GM19397 (cell line): ENCODE measurements around the gene THRB.
A peak's percentile ranks its signal among the peaks of the same experiment; 100 is the strongest.

Experiments used
- ATAC-seq: cut with Tn5 transposase; IDR thresholded peaks from one replicate; pipeline ENCODE4 v1.9.1; 2021; ENCODE audit warnings: mild to moderate bottlenecking, moderate library complexity; ENCODE audit not compliant: unreplicated experiment

THRB gene

GRCh38 chr3:24197809-24198208, 296.8 kb downstream of the THRB start:
- ATAC-seq: no peak

DNA sequence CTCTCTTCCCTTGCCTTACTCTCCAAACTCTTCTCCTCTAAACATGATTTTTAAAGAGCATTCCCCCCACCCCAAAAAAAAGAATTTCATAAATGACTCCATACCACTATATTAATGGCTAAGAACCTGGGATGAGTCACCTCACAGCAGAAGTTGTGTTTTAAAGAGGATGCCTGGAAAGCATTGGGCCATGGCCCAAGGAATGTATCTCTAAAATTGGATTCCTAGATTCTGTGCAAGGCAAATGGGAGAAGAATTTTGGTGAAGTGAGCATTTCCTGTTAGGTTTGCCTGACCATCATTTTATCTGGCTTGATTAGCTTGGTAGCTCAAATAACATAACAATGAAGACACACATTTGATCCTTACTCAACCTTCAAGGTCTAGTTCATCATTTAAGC, 298.1 kb downstream of the THRB start:
- no peak for ATAC-seq

DNA sequence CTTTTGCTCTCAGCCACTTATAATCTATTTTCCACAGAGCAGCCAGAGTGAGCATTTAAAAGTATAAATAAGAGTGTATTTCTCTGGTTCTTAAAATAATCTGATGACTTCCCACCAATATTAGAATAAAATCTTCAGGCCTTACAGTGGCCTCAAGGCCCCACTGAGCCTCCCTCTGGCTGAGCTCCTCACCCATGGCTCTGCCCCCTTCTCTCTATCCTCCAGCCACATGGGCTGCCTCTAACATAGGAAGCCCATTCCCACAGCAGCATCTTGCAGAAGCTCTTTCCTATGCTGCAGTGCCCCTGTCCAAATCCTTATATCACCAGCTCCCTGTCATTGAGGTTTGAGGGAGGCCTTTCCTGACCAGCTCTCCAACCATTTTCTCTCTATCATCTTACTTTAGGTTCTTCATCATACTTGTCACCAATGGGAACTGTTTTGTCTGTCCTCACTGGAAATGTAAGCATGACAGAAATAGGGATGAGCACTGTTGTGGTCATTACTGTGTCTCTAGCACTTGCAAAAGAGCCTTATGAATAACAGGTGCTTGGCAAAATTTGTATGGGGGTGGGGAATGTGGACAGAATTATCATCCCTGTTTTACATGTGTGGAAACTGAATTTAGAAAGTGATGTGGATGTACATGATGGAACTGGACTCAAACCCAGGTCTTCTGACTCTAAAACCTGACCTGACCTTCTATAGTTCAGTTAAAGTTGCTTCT, 299.0 kb downstream of the THRB start:
- ATAC-seq: no peak

DNA sequence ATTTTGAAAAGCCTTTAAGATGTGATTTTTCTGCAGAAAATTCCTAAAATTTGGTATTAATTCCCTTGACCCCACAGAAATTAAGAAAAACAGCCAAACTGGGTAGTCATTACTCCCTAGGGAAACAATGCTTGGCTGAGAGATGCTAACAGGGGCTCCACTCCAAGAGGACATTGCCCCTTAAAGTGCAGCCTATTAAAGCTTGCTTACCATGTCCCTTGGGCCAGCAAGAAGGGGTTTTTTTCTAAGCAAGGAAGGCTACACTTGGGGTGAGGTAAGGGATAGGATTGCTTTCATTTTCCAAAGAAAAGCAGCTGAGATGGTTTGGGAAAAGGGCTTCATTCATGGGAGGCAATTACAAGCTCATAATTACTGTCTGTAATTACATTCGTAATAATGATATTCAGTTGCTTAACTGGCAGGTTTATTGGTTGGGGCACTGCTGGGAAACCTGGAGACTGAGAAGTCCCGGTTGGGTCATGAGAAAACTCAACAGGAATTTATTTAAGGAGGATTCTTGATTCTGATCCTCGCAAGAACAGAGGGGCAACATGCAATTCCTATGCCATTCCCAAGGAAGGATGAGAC, 302.1 kb downstream of the THRB start:
- ATAC-seq: no peak

DNA sequence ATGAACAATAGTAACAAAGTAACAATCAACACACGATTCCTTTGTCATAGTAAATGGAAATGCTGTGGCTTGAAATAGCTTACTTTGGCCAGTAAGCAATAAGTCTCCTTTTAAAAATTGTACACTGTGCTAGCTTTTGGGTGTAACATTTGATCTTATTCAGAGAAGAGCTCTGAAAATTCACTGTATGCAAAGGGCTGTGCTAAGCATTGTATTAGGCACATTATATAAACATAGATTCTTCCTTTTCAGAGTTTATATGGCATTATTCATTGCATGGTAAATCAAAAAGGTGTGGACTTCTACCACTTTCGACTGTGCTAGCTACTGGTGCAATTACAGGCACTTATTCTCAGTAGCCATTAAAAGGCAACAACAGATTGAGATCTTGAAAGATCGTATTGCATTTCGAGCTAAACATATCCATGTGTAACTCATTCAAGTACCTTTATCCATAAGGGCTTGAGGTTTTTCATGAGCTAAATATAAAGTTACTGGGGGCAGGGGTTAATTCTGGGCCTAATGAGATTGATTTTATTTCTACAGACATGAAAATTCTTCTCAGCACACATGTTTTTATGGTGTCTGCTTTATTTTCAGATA, 302.7 kb downstream of the THRB start:
- ATAC-seq: no peak

DNA sequence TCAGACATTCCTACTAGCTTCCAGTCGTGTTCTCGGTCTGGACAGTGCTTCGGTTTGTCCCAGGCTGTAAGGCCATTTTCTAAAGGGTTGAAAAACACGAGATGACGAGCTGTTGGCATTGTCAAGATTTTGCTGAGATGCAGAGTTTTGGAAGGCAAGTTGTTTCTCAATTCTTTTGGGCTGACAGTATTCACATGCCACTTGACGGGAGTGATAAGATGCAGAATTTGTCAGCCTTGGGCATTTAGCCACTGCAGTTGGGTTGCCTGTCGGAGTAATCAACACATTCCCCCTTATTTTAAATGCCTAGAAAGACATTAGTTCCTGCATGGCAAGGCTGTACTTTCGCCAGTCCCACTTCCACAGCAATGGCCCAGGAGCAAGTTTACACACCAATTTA, 304.4 kb downstream of the THRB start:
- no peak for ATAC-seq

GRCh38 chr3:24185738-24186384, 308.8 kb downstream of the THRB start:
- ATAC-seq: peak; percentile 80

- ATAC-seq: no peak
These were observed 310.0 kb downstream of the THRB start for GRCh38 chr3:24184528-24185176.

- no peak for ATAC-seq
These were observed 311.9 kb downstream of the THRB start for GRCh38 chr3:24182756-24183155.

GRCh38 chr3:24181256-24181655, 313.4 kb downstream of the THRB start:
- ATAC-seq: no peak

DNA sequence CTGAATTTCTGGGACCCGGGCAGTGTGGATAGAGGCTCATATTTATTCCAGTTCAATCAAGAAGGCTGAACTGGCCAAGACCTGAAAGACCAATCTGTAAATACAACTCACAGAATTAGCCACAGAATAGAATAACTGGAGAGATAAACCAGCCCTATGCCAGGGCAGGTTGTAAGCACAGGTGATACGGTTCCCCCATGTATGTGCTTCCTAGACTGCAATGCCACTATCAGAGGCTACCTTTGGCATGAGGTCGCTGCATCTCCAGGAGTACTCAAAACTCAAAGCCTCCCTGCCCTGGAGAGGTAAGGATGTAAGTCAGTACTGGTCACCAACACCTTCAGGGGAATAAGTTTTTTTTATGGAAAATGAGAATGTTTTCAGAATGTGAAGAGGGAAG, 314.0 kb downstream of the THRB start:
- ATAC-seq: no peak

GRCh38 chr3:24177201-24177600, 317.4 kb downstream of the THRB start:
- no peak for ATAC-seq

DNA sequence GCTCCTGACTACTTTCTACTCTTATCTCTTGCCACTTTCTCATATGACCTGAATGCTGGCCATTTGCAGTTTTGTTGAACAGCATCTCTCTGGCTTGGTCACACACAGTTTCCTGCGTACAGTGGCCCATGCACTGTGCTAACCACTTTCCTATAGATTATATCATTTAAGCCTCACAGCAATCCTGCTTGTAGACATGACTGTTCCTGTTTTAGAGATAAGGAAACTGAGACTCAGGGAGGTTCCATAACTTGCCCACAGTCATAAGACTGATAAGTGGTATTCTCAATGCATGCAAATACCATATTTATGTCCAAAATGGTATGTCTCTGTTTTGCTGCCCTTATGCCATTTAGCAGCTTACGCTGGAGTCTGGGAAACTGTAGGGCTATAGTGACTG, 320.0 kb downstream of the THRB start:
- no peak for ATAC-seq

DNA sequence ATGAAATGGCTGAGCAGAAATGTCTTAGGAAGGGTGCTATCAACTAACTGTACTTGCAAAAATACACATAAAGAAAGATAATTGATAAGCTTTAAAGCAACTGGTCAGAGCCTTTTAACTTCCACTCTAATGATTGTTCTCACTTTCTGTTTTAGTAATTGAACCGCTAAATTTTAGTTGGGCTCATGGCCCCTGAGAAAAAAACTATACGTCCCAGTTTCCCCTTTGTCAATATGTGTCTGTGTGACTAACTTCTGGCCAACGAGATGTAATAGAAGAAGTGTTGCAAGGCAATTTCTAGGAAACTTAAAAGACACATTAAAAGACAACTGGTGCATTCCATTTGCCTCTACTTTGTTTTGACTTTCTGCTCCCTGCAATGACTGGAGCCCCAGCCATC, 325.7 kb downstream of the THRB start:
- ATAC-seq: no peak

- no peak for ATAC-seq
These were observed 327.2 kb downstream of the THRB start for GRCh38 chr3:24167429-24167828.

DNA sequence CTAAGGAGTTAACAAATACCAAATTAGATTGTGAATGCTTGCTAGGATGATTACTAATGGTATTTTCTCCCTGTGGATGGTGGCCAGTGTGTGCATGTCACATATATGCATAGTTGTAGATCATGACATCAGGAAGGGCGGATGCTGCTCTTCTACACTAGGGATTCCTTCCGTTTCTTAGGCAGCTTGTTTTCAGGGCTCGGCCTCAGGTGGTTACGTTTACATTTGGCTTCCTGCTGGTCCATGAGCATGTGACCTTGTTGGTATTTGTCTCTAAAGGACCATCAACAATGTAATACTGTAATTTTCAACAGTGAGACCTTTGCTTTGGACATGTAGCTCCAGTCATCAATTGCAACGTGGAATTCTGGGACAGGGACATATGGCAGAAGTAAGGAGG, 328.1 kb downstream of the THRB start:
- ATAC-seq: no peak

GRCh38 chr3:24165603-24165982, 329.1 kb downstream of the THRB start:
- no peak for ATAC-seq

- no peak for ATAC-seq
These were observed 329.6 kb downstream of the THRB start for GRCh38 chr3:24164967-24165602.

DNA sequence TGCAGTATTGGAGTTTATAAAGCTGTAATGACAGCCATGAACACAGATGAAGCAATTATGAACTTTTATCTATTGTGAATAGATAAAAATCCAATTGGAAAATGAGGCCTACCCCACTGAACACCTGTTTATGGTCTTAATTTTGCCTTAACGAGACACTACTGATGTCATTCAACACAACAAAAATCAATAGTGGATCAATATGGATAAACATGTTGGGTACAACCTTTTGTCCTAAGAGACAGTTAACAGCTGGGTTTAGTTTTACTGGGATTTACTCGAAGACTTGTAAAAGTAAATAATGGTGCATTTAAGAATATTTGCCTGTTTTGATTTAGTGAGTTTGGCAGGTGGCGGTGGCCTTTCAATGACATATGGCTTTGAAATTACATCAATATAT, 331.7 kb downstream of the THRB start:
- no peak for ATAC-seq

DNA sequence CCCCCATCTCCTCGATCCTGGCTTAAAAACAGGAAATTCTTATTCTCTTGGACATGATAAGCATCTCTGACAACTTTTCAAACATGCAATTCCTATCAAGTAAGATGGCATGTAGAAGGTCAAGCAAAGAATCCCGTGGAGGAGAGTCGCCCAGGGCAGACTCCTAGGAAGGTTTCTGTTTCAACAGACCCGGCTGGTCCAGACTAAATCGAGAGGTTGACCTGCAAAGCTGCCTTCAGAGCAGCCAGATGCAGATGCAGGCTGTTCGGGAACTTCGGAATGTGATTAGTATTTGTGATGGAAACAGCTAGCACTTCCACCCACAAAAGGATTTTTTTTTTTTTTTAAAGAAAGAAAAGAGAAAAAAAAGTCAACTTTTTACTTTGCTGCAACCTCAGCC, 332.8 kb downstream of the THRB start:
- no peak for ATAC-seq
